ENCODE measurements around the gene CRYM.
"Not testable (repeated sequence)": the region's sequence is repeated elsewhere in the genome, so short reads cannot be mapped to it uniquely, and the experiment has no call there.

CRYM gene

DNA sequence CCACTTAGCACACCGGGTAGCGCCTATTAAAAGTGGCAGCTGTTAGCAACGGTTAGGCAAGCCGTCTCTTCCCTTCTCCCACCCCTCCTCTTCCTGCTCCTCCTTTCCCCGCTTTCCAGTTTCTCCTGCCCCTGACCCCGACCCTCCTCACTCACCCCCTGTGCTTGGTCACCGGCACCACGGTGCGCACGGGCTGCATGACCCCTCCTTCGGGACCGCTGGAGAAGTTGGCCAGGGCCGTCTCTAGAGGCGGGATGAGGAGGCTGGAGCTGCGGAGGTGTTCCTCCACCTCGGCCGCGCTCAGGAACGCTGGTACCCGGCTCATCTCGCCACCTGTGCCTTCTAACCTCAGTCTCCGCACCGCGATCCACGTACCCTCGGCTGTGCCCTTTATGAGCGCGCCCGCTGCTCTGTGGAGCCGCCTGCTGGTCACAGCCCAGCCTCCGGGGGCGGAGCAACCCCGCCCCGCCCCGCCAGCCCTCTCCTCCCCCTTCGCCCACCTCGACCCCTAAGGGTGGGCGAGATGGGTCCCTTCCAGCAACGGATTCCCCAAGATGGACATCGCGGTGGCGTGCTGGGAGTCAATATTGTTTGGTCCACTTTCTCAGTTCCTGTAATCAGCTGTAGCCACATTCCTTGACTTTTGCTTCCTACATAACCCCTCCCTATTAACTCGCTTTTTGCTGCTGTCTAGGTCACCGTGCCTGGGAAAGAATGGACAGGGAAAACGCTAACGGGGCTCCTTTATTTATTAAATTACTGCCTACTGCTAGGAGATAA, at the start of gene CRYM:
TSS of gene CRYM (minus strand) at position 364 of the 780 bp plus-strand sequence. CDS start at position 325, 39 bp downstream.
- no peak for DNase-seq (ENCODE audit: low read depth)

DNA sequence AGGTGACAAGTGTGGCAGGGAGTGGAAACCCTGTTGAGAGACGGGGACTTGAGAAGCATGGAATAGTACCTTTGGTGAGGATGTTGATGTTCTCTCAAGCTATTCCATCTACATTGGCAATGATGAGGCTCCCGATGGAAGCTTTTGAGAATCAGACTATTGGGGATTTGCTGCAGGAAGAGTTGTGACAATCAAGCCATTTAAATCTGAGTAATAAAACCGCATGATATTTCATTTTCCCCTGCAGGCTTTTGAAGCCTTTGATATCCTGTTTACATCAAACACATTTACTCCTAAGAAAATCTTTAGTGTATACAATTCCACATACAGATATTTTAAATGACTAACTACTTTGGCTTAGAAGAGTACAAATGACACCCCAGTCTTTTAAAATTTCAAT, 49.0 kb upstream of the CRYM start:
- DNase-seq (ENCODE audit: low read depth) = no peak

DNA sequence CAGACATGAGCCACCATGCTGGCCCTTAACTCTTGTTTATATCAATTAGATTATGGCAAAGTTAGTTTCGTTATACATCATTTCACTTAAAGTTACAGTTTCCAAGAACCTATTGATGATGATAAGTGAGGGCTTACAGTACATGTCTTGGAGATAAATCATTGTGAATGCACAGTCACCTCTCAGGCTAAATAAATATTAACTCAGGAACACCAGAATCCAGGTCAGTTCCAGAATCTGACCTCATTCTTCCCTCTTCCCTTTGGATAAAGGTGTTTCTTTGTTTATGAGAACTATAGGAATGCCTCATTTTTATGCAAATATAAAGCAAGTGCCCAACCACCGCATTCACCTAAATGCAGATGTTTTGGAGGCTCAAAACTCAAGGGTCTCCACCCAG, 48.4 kb upstream of the CRYM start:
- no peak for DNase-seq (ENCODE audit: low read depth)

DNA sequence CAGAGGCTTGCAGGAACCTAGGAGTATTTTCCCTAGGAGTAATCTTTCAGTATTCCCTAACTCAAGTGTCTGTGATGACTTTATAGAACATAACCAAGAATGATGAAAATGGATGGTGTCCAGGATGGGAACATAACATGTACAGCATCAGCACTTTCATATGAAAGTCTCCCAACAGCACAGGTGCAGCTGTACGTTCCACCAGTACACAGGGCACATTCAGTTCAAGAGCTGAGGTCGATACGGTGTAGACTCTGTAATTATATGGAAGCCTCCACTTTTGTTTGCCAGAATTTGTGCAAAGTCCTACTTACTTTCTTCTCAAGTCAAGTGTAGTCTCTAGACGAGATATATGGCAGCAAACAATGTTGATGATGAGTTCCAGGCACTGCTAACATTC, 46.2 kb upstream of the CRYM start:
- DNase-seq (ENCODE audit: low read depth) = no peak

DNA sequence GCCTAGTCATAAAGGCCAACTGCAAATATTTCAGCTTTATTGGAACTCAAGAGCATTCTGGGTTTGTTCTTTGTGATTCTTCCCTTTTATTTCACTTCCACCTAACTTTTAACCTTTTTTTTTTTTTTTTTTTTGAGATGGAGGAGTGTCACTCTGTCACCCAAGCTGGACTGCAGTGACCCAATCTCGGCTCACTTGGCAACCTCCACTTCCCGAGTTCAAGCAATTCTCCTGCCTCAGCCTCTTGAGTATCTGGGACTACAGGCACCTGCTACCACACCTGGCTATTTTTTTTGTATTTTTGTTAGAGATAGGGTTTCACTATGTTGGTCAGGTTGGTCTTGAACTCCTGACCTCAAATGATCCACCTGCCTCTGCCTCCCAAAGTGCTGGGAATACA, 44.2 kb upstream of the CRYM start:
- DNase-seq (ENCODE audit: low read depth) = not testable (repeated sequence)

DNA sequence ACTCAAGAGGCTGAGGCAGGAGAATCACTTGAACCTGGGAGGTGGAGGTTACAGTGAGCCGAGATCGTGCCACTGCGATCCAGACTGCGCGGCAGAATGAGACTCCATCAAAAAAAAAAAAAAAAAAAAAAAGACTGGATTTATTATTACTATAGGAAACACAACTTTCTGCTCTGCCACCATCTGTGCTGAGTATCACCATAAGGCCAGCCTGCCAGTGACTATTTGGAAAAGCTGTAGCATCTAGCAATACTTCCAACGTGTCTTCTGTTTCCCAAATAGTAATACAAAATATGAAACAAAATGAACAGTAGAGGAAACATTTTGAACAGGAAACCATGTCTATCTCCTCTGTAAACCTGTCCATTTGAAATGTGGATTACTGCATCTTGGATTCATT, 43.6 kb upstream of the CRYM start:
- no peak for DNase-seq (ENCODE audit: low read depth)

DNA sequence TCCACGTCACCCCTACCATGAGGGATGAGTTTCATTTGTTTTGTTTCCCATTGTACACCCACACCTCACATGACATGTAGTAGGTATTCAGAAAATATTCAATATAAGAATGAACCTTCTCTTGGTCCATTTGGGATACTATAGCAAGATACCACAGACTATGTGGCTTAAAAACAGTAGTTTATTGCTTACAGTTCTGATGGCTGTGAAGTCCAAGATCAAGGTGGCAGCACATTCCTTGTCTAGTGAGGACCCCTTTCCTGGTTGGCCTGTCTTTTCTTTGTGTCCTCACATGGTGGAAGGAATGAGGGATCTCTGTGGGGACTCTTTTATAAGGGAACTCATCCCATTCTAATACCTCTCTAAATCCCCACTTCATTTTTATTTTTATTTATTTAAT, 36.2 kb upstream of the CRYM start:
- no peak for DNase-seq (ENCODE audit: low read depth)

DNA sequence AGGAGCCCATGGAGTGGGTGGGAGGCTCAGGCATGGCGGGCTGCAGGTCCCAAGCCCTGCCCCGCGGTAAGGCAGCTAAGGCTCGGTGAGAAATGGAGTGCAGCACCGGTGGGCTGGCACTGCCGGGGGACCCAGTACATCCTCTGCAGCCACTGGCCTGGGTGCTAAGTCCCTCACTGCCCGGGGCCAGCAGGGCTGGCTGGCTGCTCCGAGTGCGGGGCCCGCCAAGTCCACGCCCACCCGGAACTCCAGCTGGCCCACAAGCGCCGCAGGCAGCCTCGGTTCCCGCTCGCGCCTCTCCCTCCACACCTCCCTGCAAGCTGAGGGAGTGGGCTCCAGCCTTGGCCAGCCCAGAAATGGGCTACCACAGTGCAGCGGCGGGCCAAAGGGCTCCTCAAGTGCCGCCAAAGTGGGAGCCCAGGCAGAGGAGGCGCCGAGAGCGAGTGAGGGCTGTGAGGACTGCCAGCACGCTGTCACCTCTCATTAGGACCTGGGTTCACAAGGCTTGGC, 34.8 kb upstream of the CRYM start:
- DNase-seq (ENCODE audit: low read depth) = not testable (repeated sequence)

DNA sequence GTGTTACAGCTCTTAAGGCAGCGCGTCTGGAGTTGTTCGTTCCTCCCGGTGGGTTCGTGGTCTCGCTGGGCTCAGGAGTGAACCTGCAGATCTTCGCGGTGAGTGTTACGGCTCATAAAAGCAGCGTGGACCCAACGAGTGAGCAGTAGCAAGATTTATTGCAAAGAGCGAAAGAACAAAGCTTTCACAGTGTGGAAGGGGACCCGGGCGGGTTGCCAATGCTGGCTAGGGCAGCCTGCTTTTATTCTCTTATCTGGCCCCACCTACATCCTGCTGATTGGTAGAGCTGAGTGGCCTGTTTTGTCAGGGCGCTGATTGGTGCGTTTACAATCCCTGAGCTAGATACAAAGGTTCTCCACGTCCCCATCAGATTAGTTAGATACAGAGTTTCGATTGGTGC, 34.0 kb upstream of the CRYM start:
- DNase-seq (ENCODE audit: low read depth) = not testable (repeated sequence)

DNA sequence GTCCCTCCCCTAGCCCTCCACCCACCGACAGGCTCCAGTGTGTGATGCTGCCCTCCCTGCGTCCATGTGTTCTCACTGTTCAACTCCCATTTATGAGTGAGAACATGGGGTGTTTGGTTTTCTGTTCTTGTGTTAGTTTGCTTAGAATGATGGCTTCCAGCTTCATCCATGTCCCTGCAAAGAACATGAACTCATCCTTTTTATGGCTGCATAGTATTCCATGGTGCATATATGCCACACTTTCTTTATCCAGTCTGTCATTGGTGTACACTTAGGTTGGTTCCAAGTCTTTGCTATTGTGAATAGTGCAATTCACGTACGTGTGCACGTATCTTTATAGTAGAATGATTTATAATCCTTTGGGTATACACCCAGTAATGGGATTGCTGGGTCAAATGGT, 28.6 kb upstream of the CRYM start:
- not testable (repeated sequence) for DNase-seq (ENCODE audit: low read depth)

DNA sequence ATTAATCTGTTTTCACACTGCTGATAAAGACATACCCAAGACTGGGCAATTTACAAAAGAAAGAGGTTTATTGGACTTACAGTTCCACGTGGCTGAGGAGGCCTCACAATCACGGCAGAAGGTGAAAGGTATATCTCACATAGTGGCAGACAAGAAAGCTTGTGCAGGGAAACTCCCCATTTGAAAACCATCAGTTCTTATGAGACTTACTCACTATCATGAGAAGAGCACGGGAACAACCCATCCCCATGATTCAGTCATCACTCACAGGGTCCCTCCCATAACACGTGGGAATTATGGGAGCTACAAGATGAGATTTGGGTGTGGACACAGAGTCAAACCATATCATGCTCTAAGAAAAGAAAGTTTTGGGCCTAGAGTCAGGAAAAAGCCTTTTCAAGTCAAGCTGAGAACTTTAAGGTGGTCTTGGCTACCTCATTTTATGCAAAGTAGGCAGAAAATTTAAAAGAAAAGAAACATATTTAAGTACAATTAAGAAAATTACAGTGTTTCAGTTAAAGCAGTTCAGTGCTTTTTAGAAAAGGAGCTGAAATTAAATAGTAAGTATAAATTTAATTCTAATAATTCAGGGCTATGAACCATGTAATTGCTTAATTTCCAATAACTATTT, 24.9 kb upstream of the CRYM start:
- no peak for DNase-seq (ENCODE audit: low read depth)

DNA sequence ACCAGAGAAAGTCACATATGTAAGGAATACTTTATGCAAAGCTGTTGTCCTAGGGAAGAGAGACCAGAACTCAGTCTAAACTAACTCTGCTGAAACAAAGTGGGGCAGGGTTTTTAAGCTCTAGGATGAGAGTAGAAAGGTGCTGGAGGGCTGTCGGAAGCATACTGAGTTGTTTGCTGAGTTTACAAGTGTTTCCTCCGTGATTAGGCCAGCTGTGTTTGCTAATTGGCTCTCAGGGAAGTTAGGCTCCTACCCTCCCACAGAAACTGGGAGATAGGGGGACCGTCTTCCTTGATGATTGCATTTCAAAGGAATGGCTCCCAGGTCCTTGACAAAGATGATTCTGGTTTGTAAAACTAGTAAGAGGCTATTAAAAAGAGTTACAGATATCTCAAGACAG, 24.4 kb upstream of the CRYM start:
- DNase-seq (ENCODE audit: low read depth) = no peak

DNA sequence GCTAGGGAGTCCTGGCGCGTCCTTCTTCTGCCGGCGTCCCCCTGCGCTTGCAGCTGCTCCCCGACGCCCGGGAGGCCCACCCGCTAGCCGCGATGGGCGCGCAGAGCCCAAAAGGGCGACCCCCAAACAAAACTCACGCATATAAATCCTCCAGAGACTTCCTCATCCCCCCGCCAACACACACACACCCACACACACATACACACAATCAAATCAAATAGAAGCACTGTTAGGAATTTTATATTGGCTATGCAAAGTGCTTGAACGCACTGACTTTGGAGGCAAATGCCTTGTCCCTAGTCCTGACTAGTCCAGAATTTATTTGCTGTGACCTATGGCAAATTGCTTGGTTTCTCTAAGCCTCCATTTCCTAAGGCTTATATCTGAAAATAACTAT, 23.8 kb upstream of the CRYM start:
- DNase-seq (ENCODE audit: low read depth) = no peak

DNA sequence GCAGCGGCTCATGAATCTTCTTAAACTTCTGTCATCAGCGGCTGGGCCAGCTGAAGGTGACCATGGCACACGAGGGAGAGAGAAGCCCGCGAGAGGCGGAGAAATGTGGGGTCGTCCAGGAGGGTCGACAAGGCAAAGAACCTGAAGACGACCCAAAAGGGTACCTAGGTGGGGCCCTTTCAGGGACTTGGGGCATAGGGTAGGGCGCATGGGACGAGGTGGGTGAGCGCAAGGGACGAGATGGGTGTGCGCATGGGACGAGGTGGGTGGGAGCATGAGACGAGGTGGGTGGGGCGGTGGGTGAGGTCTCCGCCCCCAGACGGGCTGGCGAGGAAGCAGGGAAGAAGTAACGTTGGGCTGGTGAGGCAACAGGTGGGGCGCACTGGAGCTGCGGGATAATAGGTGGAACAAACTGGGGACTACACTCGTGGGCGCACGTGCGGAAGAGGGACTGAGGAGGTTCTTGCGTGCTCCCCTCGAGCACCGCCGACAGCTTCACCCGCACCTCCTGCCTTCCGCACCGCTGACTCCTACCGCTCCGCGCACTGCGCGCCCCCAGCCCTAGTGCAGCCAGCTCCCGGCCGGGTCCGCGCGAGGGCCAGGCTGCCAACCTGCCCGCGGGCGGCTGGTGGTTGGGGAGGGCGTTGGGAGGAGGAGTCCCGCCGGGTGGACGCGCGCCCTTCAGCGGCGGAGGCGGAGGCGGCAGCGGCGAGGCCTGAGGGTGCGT, 23.2 kb upstream of the CRYM start:
- peak; percentile 43 for DNase-seq (ENCODE audit: low read depth)

DNA sequence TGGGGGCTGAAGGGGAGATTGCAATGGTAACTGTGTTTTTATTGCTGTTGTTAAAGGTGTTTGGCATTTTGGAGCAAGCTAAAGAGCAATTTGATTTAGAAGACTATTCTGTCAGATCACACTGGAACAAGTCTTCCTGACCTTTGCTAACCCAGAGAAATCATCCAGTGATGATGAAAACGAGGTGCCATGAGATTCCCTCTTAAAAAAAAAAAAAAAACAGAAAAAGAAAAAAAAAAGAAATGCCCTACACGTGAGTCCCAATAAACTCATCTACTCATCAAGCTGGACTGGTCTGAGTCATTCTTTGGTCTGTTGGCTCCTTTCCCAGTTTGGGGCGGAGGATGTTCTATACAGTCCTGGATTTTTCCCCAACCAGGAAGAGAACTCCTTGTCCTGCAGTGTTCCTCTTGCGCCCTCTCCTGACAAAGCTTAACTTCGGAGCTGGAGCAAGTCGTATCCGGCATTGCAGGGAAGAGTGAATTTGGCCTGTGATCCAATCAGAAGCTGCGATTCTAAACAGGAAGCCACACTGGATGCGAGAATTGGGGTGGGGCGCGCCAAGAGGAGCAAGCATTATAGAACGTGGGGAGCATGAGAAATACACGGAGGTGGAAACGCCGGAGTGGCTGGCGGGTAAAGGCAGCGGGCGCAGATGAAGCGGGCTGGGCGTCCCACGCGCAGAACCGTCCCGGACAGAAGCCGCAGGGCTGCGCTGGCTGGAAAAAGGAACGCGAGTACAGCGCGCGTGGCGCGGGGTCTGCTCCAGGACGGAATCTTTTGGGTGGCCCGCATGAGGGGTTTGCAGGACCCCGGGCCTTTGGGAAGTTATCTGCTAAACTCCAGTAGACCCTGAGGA, 22.4 kb upstream of the CRYM start:
- DNase-seq (ENCODE audit: low read depth) = peak; percentile 99

DNA sequence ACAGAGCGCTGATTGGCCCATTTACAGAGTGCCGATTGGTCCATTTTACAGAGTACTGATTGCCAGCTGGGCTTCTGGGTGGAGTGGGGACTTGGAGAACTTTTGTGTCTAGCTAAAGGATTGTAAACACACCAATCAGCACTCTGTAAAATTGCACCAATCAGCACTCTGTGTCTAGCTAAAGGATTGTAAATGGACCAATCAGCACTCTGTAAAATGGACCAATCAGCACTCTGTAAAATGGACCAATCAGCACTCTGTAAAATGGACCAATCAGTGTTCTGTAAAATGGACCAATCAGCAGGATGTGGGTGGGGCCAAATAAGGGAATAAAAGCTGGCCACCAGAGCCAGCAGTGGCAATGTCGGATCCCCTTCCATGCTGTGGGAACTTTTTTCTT, 11.7 kb upstream of the CRYM start:
- not testable (repeated sequence) for DNase-seq (ENCODE audit: low read depth)

DNA sequence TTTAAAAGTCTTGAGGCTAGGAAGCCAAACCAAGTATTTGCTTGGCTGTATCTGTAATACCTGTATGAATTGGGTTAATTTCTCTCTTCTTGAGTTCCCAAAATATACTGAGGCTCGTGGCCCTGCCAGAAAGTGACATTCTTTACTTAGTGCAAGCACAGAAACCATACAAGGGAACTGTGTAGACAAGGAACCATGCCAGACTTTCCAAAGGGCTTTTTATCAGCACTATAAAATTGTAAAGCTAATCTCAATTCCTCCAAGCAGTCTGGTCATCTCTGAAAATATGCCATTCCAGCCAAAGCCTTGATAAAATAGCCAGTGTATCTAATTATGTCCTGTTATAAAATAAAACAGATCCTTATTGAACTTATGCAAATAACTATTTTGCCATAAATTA, 7.2 kb upstream of the CRYM start:
- no peak for DNase-seq (ENCODE audit: low read depth)

DNA sequence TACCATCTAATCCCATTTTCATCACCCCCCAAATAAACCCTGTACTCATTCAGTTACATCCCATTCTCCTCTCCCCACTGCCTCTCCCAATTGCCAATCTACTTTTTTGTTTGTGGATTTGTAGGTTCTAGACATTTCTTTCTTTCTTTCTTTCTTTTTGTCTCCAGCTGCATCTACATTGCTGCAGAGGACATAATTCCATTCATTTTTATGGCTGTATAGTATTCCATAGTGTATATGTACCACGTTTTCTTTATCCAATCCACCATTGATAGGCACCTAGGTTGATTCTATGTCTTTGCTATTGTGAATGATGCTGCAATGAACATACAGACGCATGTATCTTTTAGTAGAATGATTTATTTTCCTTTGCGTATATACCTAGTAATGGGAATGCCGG, 6.3 kb upstream of the CRYM start:
- no peak for DNase-seq (ENCODE audit: low read depth)

DNA sequence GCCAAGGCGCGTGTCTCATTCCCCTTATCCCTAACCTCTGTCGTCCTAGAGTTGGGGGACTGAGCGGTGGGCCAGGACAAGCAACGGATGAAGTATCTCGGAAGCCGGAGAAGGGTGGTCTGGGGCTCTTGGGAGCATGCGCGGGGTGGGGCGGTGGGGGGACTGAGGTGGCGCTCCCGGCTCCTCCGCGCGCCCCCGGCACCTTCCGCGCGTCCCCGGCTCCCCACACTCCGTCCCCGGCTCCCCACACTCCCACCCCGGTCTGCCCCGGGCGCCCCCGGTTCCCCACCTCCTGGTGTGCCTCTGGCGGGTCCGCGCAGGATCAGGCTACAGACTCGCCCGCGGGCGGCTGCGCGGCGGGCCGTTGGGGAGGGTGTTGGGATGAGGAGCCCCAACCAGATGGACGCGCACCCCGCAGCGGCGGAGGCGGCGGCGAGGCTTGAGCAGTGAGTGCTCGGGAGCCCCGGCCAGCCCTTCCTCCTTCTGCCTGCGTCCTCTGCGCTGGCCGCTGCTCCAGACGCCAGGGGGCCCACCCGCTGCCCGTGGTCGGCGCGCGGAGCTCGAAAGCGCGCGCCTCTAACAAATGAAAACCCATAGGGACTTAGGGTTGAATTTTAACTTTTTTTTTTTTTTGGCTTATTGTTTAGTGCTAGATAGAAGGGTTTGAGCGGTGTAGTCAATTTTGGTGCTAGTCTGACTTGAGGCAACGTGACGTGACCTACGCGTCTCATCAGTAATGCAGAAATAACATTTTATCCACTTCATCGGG, 5.6 kb upstream of the CRYM start:
- no peak for DNase-seq (ENCODE audit: low read depth)

DNA sequence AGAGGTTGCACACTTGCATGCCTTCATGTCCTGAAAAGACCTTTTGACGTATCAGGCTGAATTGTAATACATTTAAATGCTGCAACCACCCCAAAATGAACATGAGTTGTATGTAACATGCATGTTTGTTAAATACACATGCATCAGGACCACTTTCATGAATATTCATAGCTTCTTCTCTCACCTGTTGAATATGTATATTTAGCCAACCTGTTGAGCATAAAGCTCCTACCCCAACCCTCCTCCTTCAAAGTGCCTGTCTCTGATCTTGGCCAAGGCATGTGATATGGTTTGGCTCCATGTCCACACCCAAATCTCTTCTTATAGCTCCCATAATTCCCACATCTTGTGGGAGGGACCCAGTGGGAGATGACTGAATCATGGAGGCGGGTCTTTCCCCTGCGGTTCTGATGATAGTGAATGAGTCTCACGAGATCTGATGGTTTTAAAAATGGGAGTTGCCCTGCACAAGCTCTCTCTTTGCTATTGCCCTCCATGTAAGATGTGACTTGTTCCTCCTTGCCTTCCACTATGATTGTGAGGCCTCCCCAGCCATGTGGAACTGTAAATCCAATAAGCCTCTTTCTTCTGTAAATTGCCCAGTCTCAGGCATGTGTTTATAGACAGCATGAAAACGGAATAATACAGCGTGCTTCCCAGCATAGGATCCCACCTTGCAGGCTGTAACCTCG, 3.8 kb upstream of the CRYM start:
- no peak for DNase-seq (ENCODE audit: low read depth)

DNA sequence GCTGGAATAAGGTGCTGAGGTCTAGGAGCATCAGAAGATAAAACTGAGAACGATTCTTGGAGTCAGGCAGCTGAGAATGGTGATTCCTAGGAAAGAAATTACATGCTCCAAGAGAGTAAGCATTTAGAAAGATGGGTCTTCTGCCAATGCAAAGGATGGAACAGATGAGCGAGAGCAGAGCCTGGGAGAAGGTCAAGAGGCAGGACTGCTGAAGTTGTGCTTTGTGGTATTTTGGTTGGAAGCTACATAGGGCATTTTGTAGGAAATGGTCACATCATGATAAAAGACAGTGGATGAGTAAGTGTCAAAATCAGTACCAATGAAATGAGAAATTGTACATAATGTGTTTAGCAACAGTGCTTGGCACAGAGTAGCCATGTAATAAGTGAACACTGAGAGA, 1.4 kb upstream of the CRYM start:
- no peak for DNase-seq (ENCODE audit: low read depth)

Measured in HS-27A (cell line).